Measurements from ENCODE around the gene PDE11A. TPM values are rescaled to one million over a fixed set of nuclear protein-coding genes. Genes with fewer than 3 reads are reported as not detected.

PDE11A gene
- total RNA-seq, 5 donors from 2014 or later (not counting 1 experiment from before 2014, with no cell fraction given) = not detected

DNA sequence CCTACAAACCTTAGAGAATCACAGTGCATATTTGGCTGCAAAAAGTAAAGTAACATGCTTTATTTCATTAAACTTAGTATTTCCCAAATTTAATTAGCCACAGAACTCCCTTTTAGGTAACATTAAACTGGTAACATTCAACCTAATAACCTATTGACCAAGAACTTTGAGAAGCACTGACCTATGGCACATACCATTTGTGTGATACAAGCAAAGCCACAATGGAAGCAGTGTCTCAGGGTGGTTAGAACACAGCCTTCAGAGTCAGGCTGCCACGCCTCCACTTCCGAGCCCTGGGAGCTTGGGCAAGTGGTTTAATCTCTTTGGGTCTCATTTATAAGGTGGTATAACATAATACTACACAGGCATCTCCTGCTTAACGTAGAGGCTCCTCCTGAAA, 301.4 kb downstream of the PDE11A start:
- no peaks in the 10 kb centered on the region for H3K9me3 ChIP-seq
- H3K27ac ChIP-seq (ENCODE audit: low read length) = no peak overlapping the region
- H3K4me1 ChIP-seq (ENCODE audit: control insufficient read depth in 1 of 2, extremely low read depth in 1 of 2, insufficient read depth in 2 of 2, low read length in 2 of 2) = no peaks in the 10 kb centered on the region
- POLR2A ChIA-PET = no interaction called here
- WGBS (ENCODE audit: insufficient coverage) = no CpG with 5 or more reads among the region's 3 CpGs
- CTCF ChIA-PET = interaction anchor here in 1 of 2 donors (1.0 kb wide), 1 partner anchor 12 kb away, joined by 3 read pairs; no protein-coding TSS in a partner anchor
- no peak overlapping the region for H3K4me3 ChIP-seq (ENCODE audit: control insufficient read depth in 1 of 2, extremely low read depth in 1 of 2, low read length in 1 of 2)
- Mint-ChIP-seq H3K9me3 (no peaks in the 10 kb centered on the region), H3K4me3 (no peak overlapping the region), H3K36me3 (no peaks in the 10 kb centered on the region), H3K27me3 (peaks cover 2 to 5% of the 10 kb centered on the region in 2 donors), H3K4me1 (peaks cover 0 to 7% (median 2%) of the 10 kb centered on the region in 3 donors), H3K27ac (no peak overlapping the region)
- no peak for ATAC-seq (replicated peaks in 1 of 4)
- no peak for DNase-seq
- H3K27me3 ChIP-seq (replicated peaks in 1 of 2; ENCODE audit: control insufficient read depth in 2 of 2, extremely low read depth in 1 of 2, insufficient read depth in 2 of 2, low read length in 1 of 2) = peaks cover 0 to 4% of the 10 kb centered on the region in 2 experiments
- H3K36me3 ChIP-seq (ENCODE audit: control insufficient read depth in 2 of 2, extremely low read depth in 1 of 2, insufficient read depth in 1 of 2, low read length in 1 of 2) = no peaks in the 10 kb centered on the region

DNA sequence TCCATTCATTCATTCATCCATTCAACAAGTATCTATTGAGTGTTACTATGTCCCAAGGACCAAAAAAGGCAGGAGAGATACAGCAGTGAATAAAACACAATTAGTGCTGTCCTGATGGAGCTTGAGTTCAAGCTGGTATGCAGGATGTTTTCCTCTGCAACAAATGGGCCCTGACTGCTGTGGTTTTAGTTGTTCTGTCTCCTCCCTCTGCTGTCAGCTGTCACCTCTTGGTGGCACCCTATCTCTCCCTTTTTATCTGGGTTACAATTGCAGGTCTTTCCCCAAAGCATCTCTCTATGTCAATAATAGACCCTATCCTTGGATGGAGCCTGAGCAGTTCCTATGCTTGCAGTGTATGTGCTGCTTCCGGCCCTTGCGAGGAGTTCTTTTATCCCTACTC, 304.8 kb downstream of the PDE11A start:
- Histone ChIP-seq H3K27ac (ENCODE audit: low read length) (no peak overlapping the region), H3K9me3 (no peaks in the 10 kb centered on the region), H3K4me3 (ENCODE audit: control insufficient read depth in 1 of 2, extremely low read depth in 1 of 2, low read length in 1 of 2) (no peak overlapping the region), H3K4me1 (ENCODE audit: control insufficient read depth in 1 of 2, extremely low read depth in 1 of 2, insufficient read depth in 2 of 2, low read length in 2 of 2) (peaks cover 0 to 4% of the 10 kb centered on the region in 2 experiments), H3K36me3 (ENCODE audit: control insufficient read depth in 2 of 2, extremely low read depth in 1 of 2, insufficient read depth in 1 of 2, low read length in 1 of 2) (no peaks in the 10 kb centered on the region), H3K27me3 (replicated peaks in 1 of 2; ENCODE audit: control insufficient read depth in 2 of 2, extremely low read depth in 1 of 2, insufficient read depth in 2 of 2, low read length in 1 of 2) (peaks cover 0 to 11% of the 10 kb centered on the region in 2 experiments)
- no peaks in the 10 kb centered on the region for H3K36me3 Mint-ChIP-seq
- H3K27me3 Mint-ChIP-seq = peaks cover 9% of the 10 kb centered on the region in 2 donors
- no peak overlapping the region for H3K4me3 Mint-ChIP-seq
- WGBS (ENCODE audit: insufficient coverage) = 100% methylated on average over 2 of the region's 2 CpGs
- H3K4me1 Mint-ChIP-seq = peaks cover 5 to 10% (median 5%) of the 10 kb centered on the region in 3 donors
- CTCF ChIA-PET = interaction anchor here (1.1 to 1.4 kb wide), 2 partner anchors 61 to 604 kb away, joined by 3 read pairs; no protein-coding TSS in a partner anchor
- H3K9me3 Mint-ChIP-seq = no peaks in the 10 kb centered on the region
- no peak overlapping the region for H3K27ac Mint-ChIP-seq
- POLR2A ChIA-PET = no interaction called here
- peak in 1 of 35 experiments; percentile 4 for DNase-seq
- no peak for ATAC-seq (replicated peaks in 1 of 4)

DNA sequence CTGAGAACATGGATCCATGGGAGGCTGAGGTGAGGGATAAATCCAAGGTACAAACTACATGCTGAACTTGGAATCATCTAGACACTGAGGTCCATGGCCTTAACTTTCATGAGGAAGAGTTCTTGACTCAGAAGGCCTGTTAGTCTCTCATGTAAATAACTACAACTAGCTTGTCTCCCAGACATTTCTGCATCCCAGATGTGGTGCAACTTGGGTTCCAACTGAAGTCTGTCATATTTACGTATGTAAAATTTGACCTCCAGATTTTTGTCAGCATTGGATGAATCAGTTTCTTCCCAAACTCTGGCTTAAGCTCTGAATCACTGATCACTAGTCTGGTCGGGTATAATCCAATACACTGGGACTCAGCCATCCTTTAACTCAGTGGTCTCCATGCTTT, 306.9 kb downstream of the PDE11A start:
- no peaks in the 10 kb centered on the region for H3K36me3 Mint-ChIP-seq
- Histone ChIP-seq H3K9me3 (no peaks in the 10 kb centered on the region), H3K4me1 (ENCODE audit: control insufficient read depth in 1 of 2, extremely low read depth in 1 of 2, insufficient read depth in 2 of 2, low read length in 2 of 2) (peaks cover 0 to 4% of the 10 kb centered on the region in 2 experiments), H3K27ac (ENCODE audit: low read length) (no peak overlapping the region), H3K4me3 (ENCODE audit: control insufficient read depth in 1 of 2, extremely low read depth in 1 of 2, low read length in 1 of 2) (no peak overlapping the region), H3K36me3 (ENCODE audit: control insufficient read depth in 2 of 2, extremely low read depth in 1 of 2, insufficient read depth in 1 of 2, low read length in 1 of 2) (no peaks in the 10 kb centered on the region), H3K27me3 (replicated peaks in 1 of 2; ENCODE audit: control insufficient read depth in 2 of 2, extremely low read depth in 1 of 2, insufficient read depth in 2 of 2, low read length in 1 of 2) (peaks cover 0 to 18% of the 10 kb centered on the region in 2 experiments)
- CTCF ChIA-PET = interaction anchor here in 1 of 2 donors (0.6 kb wide), 1 partner anchor 304 kb away, joined by 3 read pairs; no protein-coding TSS in a partner anchor
- no peak overlapping the region for H3K27ac Mint-ChIP-seq
- POLR2A ChIA-PET = no interaction called here
- DNase-seq (no peak), ATAC-seq (replicated peaks in 1 of 4) (no peak)
- 77% methylated on average over 1 of the region's 2 CpGs for WGBS (ENCODE audit: insufficient coverage)
- H3K4me1 Mint-ChIP-seq = peaks cover 3 to 10% (median 5%) of the 10 kb centered on the region in 3 donors
- no peak overlapping the region for H3K4me3 Mint-ChIP-seq
- peaks cover 20 to 22% of the 10 kb centered on the region in 2 donors for H3K27me3 Mint-ChIP-seq
- no peaks in the 10 kb centered on the region for H3K9me3 Mint-ChIP-seq

DNA sequence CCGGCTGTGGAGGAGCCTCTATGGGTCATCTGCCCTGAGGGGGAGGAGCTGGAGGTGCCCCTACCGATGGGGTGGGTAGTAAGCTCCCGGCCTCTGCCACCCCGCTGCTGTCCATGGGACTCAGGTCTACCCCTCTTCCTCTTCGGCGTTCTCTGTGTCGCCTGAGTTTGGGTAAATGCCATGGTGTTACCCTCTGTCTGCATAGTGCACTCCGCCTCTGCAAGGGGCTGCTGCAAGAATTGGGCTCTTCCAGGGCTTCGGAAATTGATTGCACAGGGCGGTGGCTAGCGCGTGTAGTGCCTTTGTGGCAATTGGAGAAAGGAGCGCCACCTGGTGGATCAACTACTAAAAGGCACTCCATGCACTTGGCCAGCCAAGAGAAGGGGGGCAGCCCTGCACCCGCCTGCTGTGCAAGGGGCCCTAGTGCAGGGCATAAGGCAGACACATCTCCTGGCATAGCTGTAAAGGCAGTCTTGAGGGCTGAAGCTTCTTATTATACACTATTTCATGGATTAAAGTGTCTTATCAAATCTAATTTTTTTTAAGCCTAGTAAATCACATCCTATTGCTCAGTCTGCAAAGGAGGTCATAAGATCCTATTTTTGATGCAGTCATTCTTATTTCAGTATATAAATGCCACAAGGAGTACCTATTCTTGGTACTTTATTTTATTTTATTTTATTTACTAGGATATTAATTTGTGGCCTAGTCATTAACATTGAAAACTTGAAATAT, 308.9 kb downstream of the PDE11A start:
- H3K27ac ChIP-seq (ENCODE audit: low read length) = no peak overlapping the region
- peak overlapping the region in 1 of 2 donors; percentile 19 for H3K27ac Mint-ChIP-seq
- H3K9me3 ChIP-seq = no peaks in the 10 kb centered on the region
- H3K27me3 Mint-ChIP-seq = peaks cover 25 to 26% of the 10 kb centered on the region in 2 donors
- H3K36me3 ChIP-seq (ENCODE audit: control insufficient read depth in 2 of 2, extremely low read depth in 1 of 2, insufficient read depth in 1 of 2, low read length in 1 of 2) = no peaks in the 10 kb centered on the region
- 43% methylated on average over 12 of the region's 14 CpGs for WGBS (ENCODE audit: insufficient coverage)
- H3K9me3 Mint-ChIP-seq = no peaks in the 10 kb centered on the region
- H3K36me3 Mint-ChIP-seq = no peaks in the 10 kb centered on the region
- peaks cover 3 to 10% (median 5%) of the 10 kb centered on the region in 3 donors for H3K4me1 Mint-ChIP-seq
- ChIA-PET POLR2A (interaction anchor here in 1 of 2 donors (0.5 kb wide), 1 partner anchor 616 kb away, joined by 3 read pairs; no protein-coding TSS in a partner anchor), CTCF (interaction anchor here (0.6 to 2.8 kb wide), 13 partner anchors 9 to 606 kb away, joined by 3 to 10 read pairs (median 4); no protein-coding TSS in a partner anchor)
- DNase-seq = peak; percentile 43 to 83 (median 70)
- peak overlapping the region in 1 of 3 donors; percentile 44 for H3K4me3 Mint-ChIP-seq
- H3K27me3 ChIP-seq (replicated peaks in 1 of 2; ENCODE audit: control insufficient read depth in 2 of 2, extremely low read depth in 1 of 2, insufficient read depth in 2 of 2, low read length in 1 of 2) = peaks cover 0 to 16% of the 10 kb centered on the region in 2 experiments
- no peak overlapping the region for H3K4me3 ChIP-seq (ENCODE audit: control insufficient read depth in 1 of 2, extremely low read depth in 1 of 2, low read length in 1 of 2)
- peaks cover 0 to 4% of the 10 kb centered on the region in 2 experiments for H3K4me1 ChIP-seq (ENCODE audit: control insufficient read depth in 1 of 2, extremely low read depth in 1 of 2, insufficient read depth in 2 of 2, low read length in 2 of 2)
- ATAC-seq (replicated peaks in 1 of 4) = peak; percentile 85 to 96 (median 92)

DNA sequence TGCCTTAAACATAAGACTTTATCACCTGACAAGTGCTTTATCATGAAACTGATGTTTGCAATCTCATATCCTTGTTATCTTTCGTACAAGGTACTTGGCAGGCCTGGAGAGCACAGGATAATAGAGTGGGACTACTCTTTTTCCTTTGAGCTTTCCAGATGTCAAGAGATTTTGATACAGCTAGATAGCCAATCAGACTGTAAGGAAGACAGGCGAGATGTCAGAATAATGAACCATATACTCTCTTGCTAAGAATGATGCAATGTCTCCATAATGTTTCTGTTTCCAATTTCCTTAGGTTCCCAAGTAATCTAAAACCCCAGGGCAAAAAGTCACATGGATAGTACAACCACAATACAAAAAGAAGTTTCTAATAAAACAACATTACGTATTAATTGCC, 313.1 kb downstream of the PDE11A start:
- ATAC-seq (replicated peaks in 1 of 4) (no peak), DNase-seq (no peak)
- H3K4me3 ChIP-seq (ENCODE audit: control insufficient read depth in 1 of 2, extremely low read depth in 1 of 2, low read length in 1 of 2) = no peak overlapping the region
- Mint-ChIP-seq H3K27me3 (peaks cover 31 to 41% of the 10 kb centered on the region in 2 donors), H3K4me1 (peaks cover 5 to 6% (median 5%) of the 10 kb centered on the region in 3 donors), H3K36me3 (no peaks in the 10 kb centered on the region), H3K9me3 (no peaks in the 10 kb centered on the region), H3K4me3 (no peak overlapping the region), H3K27ac (no peak overlapping the region)
- no peaks in the 10 kb centered on the region for H3K36me3 ChIP-seq (ENCODE audit: control insufficient read depth in 2 of 2, extremely low read depth in 1 of 2, insufficient read depth in 1 of 2, low read length in 1 of 2)
- no peaks in the 10 kb centered on the region for H3K9me3 ChIP-seq
- POLR2A ChIA-PET = interaction anchor here in 1 of 2 donors (0.6 kb wide), 1 partner anchor 211 kb away, joined by 3 read pairs; no protein-coding TSS in a partner anchor
- H3K4me1 ChIP-seq (ENCODE audit: control insufficient read depth in 1 of 2, extremely low read depth in 1 of 2, insufficient read depth in 2 of 2, low read length in 2 of 2) = peaks cover 0 to 4% of the 10 kb centered on the region in 2 experiments
- CTCF ChIA-PET = interaction anchor here in 1 of 2 donors (0.6 to 0.7 kb wide), 2 partner anchors 11 to 13 kb away, joined by 3 to 4 read pairs; no protein-coding TSS in a partner anchor
- H3K27ac ChIP-seq (ENCODE audit: low read length) = no peak overlapping the region
- WGBS (ENCODE audit: insufficient coverage) = 83% methylated on average over 1 of the region's 3 CpGs
- H3K27me3 ChIP-seq (replicated peaks in 1 of 2; ENCODE audit: control insufficient read depth in 2 of 2, extremely low read depth in 1 of 2, insufficient read depth in 2 of 2, low read length in 1 of 2) = peaks cover 0 to 21% of the 10 kb centered on the region in 2 experiments

DNA sequence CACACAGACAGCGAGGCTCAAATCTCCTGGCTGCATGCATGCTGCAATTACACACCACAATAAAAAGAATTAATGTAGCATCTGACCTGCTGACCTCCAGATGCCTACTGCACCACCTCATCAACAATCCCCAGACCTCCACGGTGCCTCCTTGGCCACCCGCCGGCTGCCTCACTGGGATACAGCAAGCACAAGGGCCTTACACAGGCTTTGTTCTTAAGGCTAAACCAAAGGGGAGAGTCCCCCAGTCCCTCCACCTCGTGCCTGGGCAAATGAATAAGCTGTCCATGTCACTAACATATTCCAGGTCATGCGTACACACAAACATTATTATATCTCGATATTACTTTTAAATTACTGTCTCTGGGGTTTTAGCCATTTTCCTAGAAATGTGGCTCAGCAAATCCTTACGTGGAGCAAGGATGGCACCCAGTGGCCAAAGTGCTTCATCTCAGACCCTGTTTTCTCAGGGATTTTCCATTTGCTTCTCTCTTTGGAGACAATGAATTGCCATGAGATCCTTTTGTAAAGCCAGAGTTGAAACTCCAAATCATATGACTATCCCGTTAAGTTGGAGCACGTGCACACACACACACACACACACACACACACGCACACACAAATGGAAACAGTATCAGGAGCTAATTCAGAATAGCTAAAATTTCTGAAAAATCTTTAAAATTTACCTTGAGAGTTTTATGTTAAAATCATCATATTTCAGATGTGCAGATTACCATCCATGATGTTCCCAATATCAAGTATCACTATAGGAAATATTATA, 313.8 kb downstream of the PDE11A start:
- Mint-ChIP-seq H3K4me1 (peaks cover 6 to 12% (median 8%) of the 10 kb centered on the region in 3 donors), H3K4me3 (no peak overlapping the region), H3K36me3 (no peaks in the 10 kb centered on the region), H3K27ac (no peak overlapping the region), H3K27me3 (peaks cover 31 to 41% of the 10 kb centered on the region in 2 donors), H3K9me3 (no peaks in the 10 kb centered on the region)
- ChIA-PET CTCF (interaction anchor here (0.6 to 0.7 kb wide), 3 partner anchors 10 to 839 kb away, joined by 3 to 4 read pairs (median 3); no protein-coding TSS in a partner anchor), POLR2A (interaction anchor here in 1 of 2 donors (0.6 kb wide), 2 partner anchors 212 to 460 kb away, joined by 3 read pairs; no protein-coding TSS in a partner anchor)
- Histone ChIP-seq H3K9me3 (no peaks in the 10 kb centered on the region), H3K4me1 (ENCODE audit: control insufficient read depth in 1 of 2, extremely low read depth in 1 of 2, insufficient read depth in 2 of 2, low read length in 2 of 2) (peaks cover 0 to 4% of the 10 kb centered on the region in 2 experiments), H3K4me3 (ENCODE audit: control insufficient read depth in 1 of 2, extremely low read depth in 1 of 2, low read length in 1 of 2) (no peak overlapping the region), H3K36me3 (ENCODE audit: control insufficient read depth in 2 of 2, extremely low read depth in 1 of 2, insufficient read depth in 1 of 2, low read length in 1 of 2) (no peaks in the 10 kb centered on the region), H3K27ac (ENCODE audit: low read length) (no peak overlapping the region), H3K27me3 (replicated peaks in 1 of 2; ENCODE audit: control insufficient read depth in 2 of 2, extremely low read depth in 1 of 2, insufficient read depth in 2 of 2, low read length in 1 of 2) (peaks cover 0 to 24% of the 10 kb centered on the region in 2 experiments)
- ATAC-seq (replicated peaks in 1 of 4) (no peak), DNase-seq (peak in 3 of 35 experiments; percentile 1 to 17 (median 12))
- WGBS (ENCODE audit: insufficient coverage) = 69% methylated on average over 8 of the region's 11 CpGs

Data from T-cell (primary cell).